HepG2 (cell line): ENCODE results near the gene DNAAF1. TPM values are rescaled to one million over a fixed set of nuclear protein-coding genes. Genes with fewer than 3 reads are reported as not detected.
A peak's percentile ranks its signal among the peaks of the same experiment; 100 is the strongest.

Experiments used
- ATAC-seq: fragments of 200-7000 bp; cut with Tn5 transposase; 3 replicates; pipeline ENCODE4 v1.9.1; 2020; ENCODE audit warnings: mild to moderate bottlenecking, moderate library complexity
- BruUV-seq: library from RNA; stranded (reverse); fragments of 400-500 nt; replicated peaks from 2 replicates; lab custom pipeline; 2021; lab: Mats Ljungman, UMichigan
- CTCF ChIA-PET: fragments of 300-600 bp; formaldehyde crosslinking; extraction: SDS; loops from one replicate; lab custom pipeline; 2021; ENCODE audit warnings: low total read pairs, inconsistent platforms, low intra/inter-chr PET ratio; lab: Yijun Ruan, JAX
- POLR2A ChIA-PET: fragments of 350-600 bp; sonication (Branson Sonifier 250); formaldehyde crosslinking; loops from one replicate; lab custom pipeline; 2020; ENCODE audit warnings: antibody characterized with exemption, inconsistent platforms; lab: Yijun Ruan, JAX
- DNase-seq: peaks from one replicate; pipeline ENCODE4 v3.0.0-alpha.2; 2015; ENCODE audit warnings: low spot score
- FAIRE-seq: peaks from 3 replicates; lab custom pipeline; 2011; peaks lifted over from hg19 to GRCh38; lab: Jason Lieb, UNC
- H2AFZ ChIP-seq: one replicate; pipeline ENCODE4 v1.6.1; 2011; ENCODE audit warnings: low read length, inconsistent platforms
- H3K27ac ChIP-seq: fragments of 300-600 bp; 3 replicates; pipeline ENCODE4 v1.8.0; 2011; ENCODE audit warnings: mixed run types, mild to moderate bottlenecking, mixed read lengths, low read length, inconsistent platforms; ENCODE audit not compliant: insufficient read depth; ENCODE audit errors: extremely low read length
- H3K27me3 ChIP-seq, 2 experiments: fragments of 200-600 bp in 1 of 2; 2 replicates in 1 of 2; 3 replicates in 1 of 2; pipeline versions ENCODE4 v1.6.0 to v1.8.0; 2011; ENCODE audit warnings: low read length in 2 of 2, mild to moderate bottlenecking in 2 of 2, moderate library complexity in 2 of 2, inconsistent platforms in 1 of 2; ENCODE audit not compliant: insufficient read depth in 2 of 2, control insufficient read depth in 1 of 2
- H3K36me3 ChIP-seq, 2 experiments: fragments of 200-600 bp in 1 of 2; replicated peaks in 1 of 2; 2 replicates in 1 of 2; 3 replicates in 1 of 2; pipeline versions ENCODE4 v1.5.1 to v1.8.0; 2011; ENCODE audit warnings: low read length in 2 of 2, inconsistent platforms in 1 of 2; ENCODE audit not compliant: insufficient read depth in 2 of 2, control insufficient read depth in 1 of 2
- H3K4me1 ChIP-seq: 2 replicates; pipeline ENCODE4 v1.5.1; 2012; ENCODE audit warnings: low read length, inconsistent platforms; ENCODE audit not compliant: insufficient read depth
- H3K4me2 ChIP-seq: 2 replicates; pipeline ENCODE4 v1.6.0; 2011; ENCODE audit warnings: low read depth, low read length, inconsistent platforms
- H3K4me3 ChIP-seq, 3 experiments: fragments of 200-600 bp in 1 of 3; sonication (generic), shearing (Covaris generic) in 1 of 3; replicated peaks in 1 of 3; 2 replicates each; pipeline ENCODE4 v1.5.1; 2011 to 2016; ENCODE audit warnings: low read length in 3 of 3, inconsistent platforms in 2 of 3, low read depth in 2 of 3, mild to moderate bottlenecking in 2 of 3, control low read depth in 1 of 3, mixed read lengths in 1 of 3; ENCODE audit not compliant: insufficient read depth in 1 of 3
- H3K79me2 ChIP-seq: one replicate; pipeline ENCODE4 v1.6.1; 2011; ENCODE audit warnings: low read length, inconsistent platforms; ENCODE audit not compliant: insufficient read depth
- H3K9ac ChIP-seq: 2 replicates; pipeline ENCODE4 v1.6.0; 2011; ENCODE audit warnings: mild to moderate bottlenecking, low read depth, low read length, inconsistent platforms; ENCODE audit not compliant: insufficient read depth
- H3K9me3 ChIP-seq: 2 replicates; pipeline ENCODE4 v1.5.1; 2012; ENCODE audit warnings: mild to moderate bottlenecking, low read length
- H4K20me1 ChIP-seq: 2 replicates; pipeline ENCODE4 v1.6.0; 2011; ENCODE audit warnings: inconsistent platforms, mild to moderate bottlenecking, low read length, moderate library complexity; ENCODE audit not compliant: insufficient read depth
- SOX13 ChIP-seq, 3 experiments: fragments of 450-650 bp in 1 of 3; sonication (generic) in 1 of 3; formaldehyde crosslinking in 1 of 3; IDR thresholded peaks in 2 of 3; conservative IDR thresholded peaks in 1 of 3; 2 replicates each; pipeline versions ENCODE4 v1.5.0 to v1.6.1; 2016 to 2020; ENCODE audit warnings: antibody characterized with exemption in 1 of 3, mild to moderate bottlenecking in 1 of 3, missing compliant biosample characterization in 1 of 3, missing genetic modification reagents in 1 of 3, moderate library complexity in 1 of 3
- ZBTB4 ChIP-seq: sonication (generic); formaldehyde crosslinking; IDR thresholded peaks from 2 replicates; pipeline ENCODE4 v1.4.0; 2020; ENCODE audit warnings: missing genetic modification reagents, mild to moderate bottlenecking, borderline replicate concordance
- WGBS: methylation state at CpG from one replicate; pipeline ENCODE4 v1.1.6; 2017; ENCODE audit warnings: low lambda C conversion rate; 5-methylcytosine and 5-hydroxymethylcytosine counted together
- in situ Hi-C: cut with HindIII; loops from 2 replicates; pipeline ENCODE4 v1.10.0; 2017; ENCODE audit warnings: low pct_unique_long_range_greater_than_20kb; ENCODE audit not compliant: extremely low pct_ligation_motif_present
- intact Hi-C: fragments of 100-400 bp; cut with micrococcal nuclease; formaldehyde crosslinking; loops from one replicate; pipeline ENCODE4 v1.10.0; 2022; ENCODE audit not compliant: unreplicated experiment
- polyA plus RNA-seq, 8 experiments: library from polyadenylated mRNA; depleted of rRNA in 3 of 8; stranded (reverse) in 7 of 8; unstranded in 1 of 8; fragments of >200 nt; fragmentation: Illumina TruSeq in 4 of 8; extraction: Trizol in 4 of 8; gene quantifications; 2 replicates each; pipeline versions ENCODE4 v1.2.1 to v1.2.3, GENCODE V29; 2011 to 2016; ENCODE audit warnings: low read depth in 4 of 8, missing spikeins in 1 of 8, mixed read lengths in 1 of 8; ENCODE audit not compliant: insufficient read depth in 1 of 8
- total RNA-seq, 5 experiments: library from RNA; depleted of rRNA; stranded (reverse); fragments of >200 nt; fragmentation: Illumina TruSeq; extraction: Trizol; gene quantifications; 2 replicates each; pipeline ENCODE4 v1.2.3, GENCODE V29; 2016; ENCODE audit warnings: low read depth in 1 of 5

DNAAF1 gene
- total and polyA plus RNA-seq, 2 of the 13 experiments (the other 11 are each of a cell fraction or from before 2014, with no cell fraction given), result 0.04 TPM; not detected in 1

DNA sequence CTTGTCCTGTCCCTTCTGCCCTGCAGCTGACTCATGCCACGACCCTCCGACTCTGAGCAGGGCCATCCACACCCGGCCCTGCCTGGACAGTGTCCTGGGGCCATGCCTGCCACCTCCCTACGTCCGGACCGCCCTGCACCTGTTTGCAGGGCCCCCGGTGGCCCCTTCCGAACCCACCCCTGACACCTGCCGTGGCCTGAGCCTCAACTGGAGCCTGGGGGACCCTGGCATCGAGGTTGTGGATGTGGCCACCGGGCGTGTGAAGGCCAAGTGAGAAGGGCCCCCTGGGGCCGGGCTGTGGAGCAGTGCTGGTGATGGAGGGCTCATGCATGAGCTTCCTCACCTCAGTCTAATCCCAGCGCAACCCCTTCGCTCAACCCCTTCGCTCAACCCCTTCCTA, 51.0 kb downstream of the DNAAF1 start:
- H3K4me3 ChIP-seq, result no peak overlapping the region
- no peaks in the 10 kb centered on the region for H3K9me3 ChIP-seq
- H3K9ac ChIP-seq, result no peak overlapping the region
- TF ChIP-seq SOX13 (IDR thresholded peaks at IDR 0.05) (no peak), SOX13 (CRISPR knock-in tag; conservative IDR thresholded peaks at IDR 0.05 in 1 of 2, IDR thresholded peaks at IDR 0.05 in 1 of 2) (no peak), ZBTB4 (CRISPR knock-in tag) (no peak)
- no TSS peak for BruUV-seq
- ChIA-PET POLR2A (no interaction called here), CTCF (no interaction called here)
- H3K4me1 ChIP-seq, result no peaks in the 10 kb centered on the region
- 52% methylated on average over 13 of the region's 16 CpGs for WGBS
- ATAC-seq, result peak; percentile 15
- H3K4me2 ChIP-seq, result no peak overlapping the region
- peaks cover 25 to 81% of the 10 kb centered on the region in 2 experiments; a peak in 4 of 5 replicates for H3K27me3 ChIP-seq
- in situ Hi-C loops, result loop anchor here (25.0 kb wide), 1 partner anchor 234 kb away; the partner anchor contains the start of genes NECAB2 and OSGIN1
- intact Hi-C loops, result loop anchor here (5.0 kb wide), 1 partner anchor 534 kb away; no protein-coding TSS in a partner anchor
- H3K36me3 ChIP-seq, result no peaks in the 10 kb centered on the region
- H3K79me2 ChIP-seq, result no peaks in the 10 kb centered on the region
- FAIRE-seq, result no peak
- no peak overlapping the region for H3K27ac ChIP-seq
- no peaks in the 10 kb centered on the region for H4K20me1 ChIP-seq
- DNase-seq, result no peak
- no peak overlapping the region for H2AFZ ChIP-seq
